Ecto neural progenitor cell (in vitro differentiated cells): ENCODE measurements around the gene ARRDC3.
"Not testable (repeated sequence)": the region's sequence is repeated elsewhere in the genome, so short reads cannot be mapped to it uniquely, and the experiment has no call there.

Experiments
- DNase-seq: peaks from one replicate; pipeline ENCODE4 v3.0.0-alpha.2; 2018; ENCODE audit warnings: low spot score

The ARRDC3 gene

GRCh38 chr5:91359962-91360609, 23.0 kb downstream of the ARRDC3 start:
- DNase-seq, result no peak

- DNase-seq, result no peak
Measured at GRCh38 chr5:91357806-91358205, 25.3 kb downstream of the ARRDC3 start.

GRCh38 chr5:91357012-91357634, 26.0 kb downstream of the ARRDC3 start:
- DNase-seq, result no peak

- DNase-seq, result not testable (repeated sequence)
Measured at GRCh38 chr5:91354867-91355266, 28.2 kb downstream of the ARRDC3 start.

DNA sequence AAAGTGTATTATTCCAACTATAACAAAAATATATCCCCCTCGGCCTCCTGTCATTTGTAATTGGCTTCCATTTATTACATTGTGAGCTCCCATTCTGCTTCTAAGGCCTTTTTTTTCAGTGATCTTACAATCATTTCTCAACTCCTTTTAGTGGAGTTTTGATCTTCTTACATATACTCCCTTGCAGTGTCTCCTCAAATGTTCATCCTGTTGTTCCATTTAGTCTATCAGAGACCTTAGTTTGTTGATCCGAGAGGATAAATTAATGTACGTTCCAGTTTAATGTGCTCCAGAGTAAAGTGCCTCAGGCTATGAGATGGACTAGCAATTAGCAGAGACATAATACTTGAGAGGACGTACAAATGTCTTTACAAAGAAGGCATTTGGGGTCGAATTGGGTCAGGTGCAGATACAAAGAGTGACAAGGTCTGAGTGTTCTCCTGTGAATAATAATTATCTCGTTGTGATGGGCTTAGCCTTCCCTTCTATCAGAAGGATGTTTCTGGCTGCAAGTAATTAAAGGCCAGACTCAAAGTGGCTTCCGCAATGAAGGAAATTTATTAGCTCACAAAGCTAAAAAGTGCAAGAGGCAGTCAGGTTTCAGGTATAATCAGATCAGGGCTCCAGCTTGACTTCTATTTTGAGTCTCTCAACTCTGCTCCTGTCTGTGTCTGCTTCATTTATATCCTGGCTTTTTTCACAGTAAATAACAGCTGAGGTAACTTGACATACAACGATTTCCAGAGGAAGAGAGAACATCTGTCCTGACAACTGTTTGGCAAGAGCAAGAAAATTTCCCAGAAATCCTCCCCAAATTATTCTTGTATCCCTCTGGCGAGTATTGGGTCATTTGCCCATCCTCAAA, 30.1 kb downstream of the ARRDC3 start:
- DNase-seq, result no peak

GRCh38 chr5:91345461-91345860, 37.7 kb downstream of the ARRDC3 start:
- no peak for DNase-seq

GRCh38 chr5:91344661-91345200, 38.4 kb downstream of the ARRDC3 start:
- DNase-seq, result not testable (repeated sequence)

- no peak for DNase-seq
Measured at GRCh38 chr5:91343916-91344315, 39.2 kb downstream of the ARRDC3 start.

DNA sequence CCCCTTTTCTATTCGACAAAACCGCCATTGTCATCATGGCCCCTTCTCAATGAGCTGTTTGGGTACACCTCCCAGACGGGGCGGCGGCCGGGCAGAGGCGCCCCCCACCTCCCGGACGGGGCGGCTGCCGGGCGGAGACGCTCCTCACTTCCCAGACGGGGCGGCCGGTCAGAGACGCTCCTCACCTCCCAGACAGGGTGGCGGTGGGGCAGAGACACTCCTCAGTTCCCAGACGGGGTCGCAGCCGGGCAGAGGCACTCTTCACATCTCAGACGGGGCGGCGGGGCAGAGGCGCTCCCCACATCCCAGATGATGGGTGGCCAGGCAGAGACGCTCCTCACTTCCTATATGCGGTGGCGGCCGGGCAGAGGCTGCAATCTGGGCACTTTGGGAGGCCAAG, 40.2 kb downstream of the ARRDC3 start:
- DNase-seq, result not testable (repeated sequence)

GRCh38 chr5:91341154-91341553, 42.0 kb downstream of the ARRDC3 start:
- DNase-seq, result no peak

GRCh38 chr5:91340532-91340931, 42.6 kb downstream of the ARRDC3 start:
- no peak for DNase-seq

DNA sequence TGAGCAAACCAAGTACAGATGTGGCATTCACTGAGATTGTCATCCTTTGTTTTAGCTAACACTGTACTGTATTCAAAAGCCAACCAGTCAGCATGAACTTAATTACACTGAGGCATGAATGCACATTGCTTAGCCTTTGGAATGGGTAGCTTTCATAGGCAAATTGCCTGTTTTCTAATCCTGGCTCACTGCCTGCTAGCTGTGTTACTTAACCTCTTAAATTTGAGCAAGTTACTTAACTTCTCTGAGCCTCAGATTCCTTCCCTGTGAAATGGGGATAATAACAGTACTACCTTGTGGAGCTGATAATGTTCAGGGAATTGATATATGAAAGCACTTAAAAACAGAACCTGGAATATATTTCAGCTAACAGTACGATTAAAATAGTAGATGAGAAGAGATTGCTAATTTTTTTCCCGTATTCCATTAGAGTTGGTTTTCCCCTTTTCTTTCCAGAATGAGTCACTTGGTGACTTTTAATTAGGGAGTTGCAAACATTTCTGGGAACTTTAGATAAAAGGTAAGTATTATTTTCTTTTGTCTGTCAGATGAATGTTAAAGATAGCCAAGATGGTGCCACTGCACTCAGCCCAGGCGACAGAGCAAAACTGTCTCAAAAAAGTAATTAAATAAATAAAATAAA, 43.9 kb downstream of the ARRDC3 start:
- no peak for DNase-seq

- no peak for DNase-seq
Measured at GRCh38 chr5:91332267-91333045, 50.7 kb downstream of the ARRDC3 start.

GRCh38 chr5:91331705-91332104, 51.4 kb downstream of the ARRDC3 start:
- no peak for DNase-seq

GRCh38 chr5:91329283-91329682, 53.8 kb downstream of the ARRDC3 start:
- no peak for DNase-seq

- DNase-seq, result no peak
Measured at GRCh38 chr5:91328743-91329142, 54.4 kb downstream of the ARRDC3 start.

DNA sequence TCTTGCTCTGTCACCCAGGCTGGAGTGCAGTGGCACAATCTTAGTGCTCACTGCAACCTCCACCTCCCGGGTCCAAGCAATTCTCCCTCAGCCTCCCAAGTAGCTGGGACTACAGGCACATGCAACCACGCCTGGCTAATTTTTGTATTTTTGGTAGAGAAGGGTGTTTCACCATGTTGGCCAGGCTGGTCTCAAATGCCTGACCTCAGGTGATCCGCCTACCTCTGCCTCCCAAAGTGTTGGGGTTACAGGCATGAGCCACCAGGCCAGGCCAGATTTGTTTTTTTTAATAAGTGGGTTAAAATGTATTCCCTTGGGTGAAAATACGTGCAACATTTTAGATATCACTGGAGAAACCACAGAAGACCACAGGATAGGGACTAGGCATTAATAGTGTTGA, 60.1 kb downstream of the ARRDC3 start:
- not testable (repeated sequence) for DNase-seq

DNA sequence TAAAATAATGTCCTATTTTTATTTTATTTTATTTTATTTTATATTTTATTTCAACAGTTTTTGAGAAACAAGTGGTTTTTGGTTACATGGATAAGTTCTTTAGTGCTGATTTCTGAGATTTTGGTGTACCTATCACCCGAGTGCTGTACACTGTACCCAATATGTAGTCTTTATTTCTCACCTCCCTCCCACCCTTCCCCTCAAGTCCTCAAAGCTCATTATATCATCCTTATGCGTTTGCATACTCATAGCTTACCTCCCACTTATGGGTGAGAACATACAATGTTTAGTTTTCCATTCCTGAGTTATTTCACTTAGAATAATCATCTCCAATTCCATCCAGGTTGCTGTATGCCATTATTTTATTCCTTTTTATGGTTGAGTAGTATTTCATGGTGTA, 63.5 kb downstream of the ARRDC3 start:
- DNase-seq, result no peak

DNA sequence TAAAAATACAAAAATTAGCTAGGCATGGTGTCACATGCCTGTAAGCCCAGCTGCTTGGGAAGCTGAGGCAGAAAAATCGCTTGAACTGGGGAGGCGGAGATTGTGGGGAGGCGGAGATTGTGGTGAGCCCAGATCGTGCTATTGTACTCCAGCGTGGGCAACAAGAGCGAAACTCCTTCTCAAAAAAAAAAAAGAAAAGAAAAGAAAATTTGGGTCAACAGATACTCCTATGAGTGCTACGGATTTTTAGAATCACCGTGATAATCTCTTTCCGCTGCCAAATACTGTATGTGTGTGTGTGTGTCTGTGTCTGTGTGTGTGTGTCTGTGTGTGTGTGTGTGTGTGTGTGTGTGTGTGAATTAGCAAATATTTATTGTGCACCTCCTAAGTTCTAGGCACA, 64.4 kb downstream of the ARRDC3 start:
- DNase-seq, result no peak
